ENCODE data around the gene VSIR. TPM values are rescaled to one million over a fixed set of nuclear protein-coding genes. Genes with fewer than 3 reads are reported as not detected.

Gene VSIR
- total RNA-seq, 4 donors from 2014 or later = 20.0 to 27.2 (median 21.3) TPM

- H3K27ac ChIP-seq = peak overlapping the region in 2 of 3 donors; percentile 85 to 87
- DNase-seq = no peak
- intact Hi-C loops (cut with DNase I) = no loop called here
- 75 to 77% methylated on average over 8 of the region's 8 CpGs for WGBS, 2 donors
- no peaks in the 10 kb centered on the region for H3K9me3 ChIP-seq
- H3K4me3 ChIP-seq (replicated peaks in 1 of 3) = no peak overlapping the region
- no peak for TF ChIP-seq POLR2A (IDR thresholded peaks at IDR 0.05)
- TF ChIP-seq, protein P1, sequence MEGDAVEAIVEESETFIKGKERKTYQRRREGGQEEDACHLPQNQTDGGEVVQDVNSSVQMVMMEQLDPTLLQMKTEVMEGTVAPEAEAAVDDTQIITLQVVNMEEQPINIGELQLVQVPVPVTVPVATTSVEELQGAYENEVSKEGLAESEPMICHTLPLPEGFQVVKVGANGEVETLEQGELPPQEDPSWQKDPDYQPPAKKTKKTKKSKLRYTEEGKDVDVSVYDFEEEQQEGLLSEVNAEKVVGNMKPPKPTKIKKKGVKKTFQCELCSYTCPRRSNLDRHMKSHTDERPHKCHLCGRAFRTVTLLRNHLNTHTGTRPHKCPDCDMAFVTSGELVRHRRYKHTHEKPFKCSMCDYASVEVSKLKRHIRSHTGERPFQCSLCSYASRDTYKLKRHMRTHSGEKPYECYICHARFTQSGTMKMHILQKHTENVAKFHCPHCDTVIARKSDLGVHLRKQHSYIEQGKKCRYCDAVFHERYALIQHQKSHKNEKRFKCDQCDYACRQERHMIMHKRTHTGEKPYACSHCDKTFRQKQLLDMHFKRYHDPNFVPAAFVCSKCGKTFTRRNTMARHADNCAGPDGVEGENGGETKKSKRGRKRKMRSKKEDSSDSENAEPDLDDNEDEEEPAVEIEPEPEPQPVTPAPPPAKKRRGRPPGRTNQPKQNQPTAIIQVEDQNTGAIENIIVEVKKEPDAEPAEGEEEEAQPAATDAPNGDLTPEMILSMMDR (IDR thresholded peaks at IDR 0.05) = no peak
- peaks cover 0 to 6% of the 10 kb centered on the region in 2 donors for H3K36me3 ChIP-seq
- H3K4me1 ChIP-seq = peaks cover 10 to 71% of the 10 kb centered on the region in 2 donors
- no peaks in the 10 kb centered on the region for H3K27me3 ChIP-seq
Observed at GRCh38 chr10:71765176-71765904, 8.0 kb downstream of the VSIR start.

- WGBS, 2 donors = 62 to 67% methylated on average over 11 of the region's 11 CpGs
- TF ChIP-seq, protein P1 (IDR thresholded peaks at IDR 0.05) = no peak
- TF ChIP-seq POLR2A (IDR thresholded peaks at IDR 0.05) = no peak
- intact Hi-C loops (cut with DNase I) = no loop called here
- Histone ChIP-seq H3K4me3 (replicated peaks in 1 of 3) (no peak overlapping the region), H3K4me1 (peaks cover 6 to 58% of the 10 kb centered on the region in 2 donors), H3K9me3 (no peaks in the 10 kb centered on the region), H3K36me3 (peaks cover 5 to 6% of the 10 kb centered on the region in 2 donors), H3K27me3 (no peaks in the 10 kb centered on the region), H3K27ac (no peak overlapping the region)
- DNase-seq = no peak
Observed at GRCh38 chr10:71763352-71764127, 9.8 kb downstream of the VSIR start.

DNA sequence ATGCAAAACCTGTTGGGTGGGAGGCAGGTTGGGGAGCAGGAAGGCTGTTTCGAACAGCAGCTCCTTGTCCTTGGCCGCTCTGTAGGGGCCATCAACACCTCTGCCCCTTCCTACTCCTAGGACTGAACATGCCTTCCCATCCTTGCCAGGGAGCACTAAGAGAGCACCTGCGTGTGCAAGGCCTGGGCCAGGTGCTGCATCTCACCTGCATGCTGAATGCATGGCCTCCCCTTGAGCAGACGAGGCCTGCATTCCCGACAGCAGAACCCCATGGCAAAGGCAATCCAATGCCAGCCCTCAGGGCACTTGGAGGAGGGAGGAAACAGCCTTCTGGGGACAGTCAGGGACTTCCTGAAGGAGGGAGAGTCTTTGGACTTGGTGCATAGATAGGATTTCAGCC, 11.0 kb downstream of the VSIR start:
- Histone ChIP-seq H3K27me3 (no peaks in the 10 kb centered on the region), H3K4me3 (replicated peaks in 1 of 3) (no peak overlapping the region), H3K9me3 (no peaks in the 10 kb centered on the region), H3K27ac (no peak overlapping the region), H3K4me1 (peaks cover 4 to 46% of the 10 kb centered on the region in 2 donors), H3K36me3 (peaks cover 5 to 6% of the 10 kb centered on the region in 2 donors)
- DNase-seq = no peak
- no peak for TF ChIP-seq POLR2A (IDR thresholded peaks at IDR 0.05)
- TF ChIP-seq, protein P1 (IDR thresholded peaks at IDR 0.05) = no peak
- 88 to 96% methylated on average over 4 to 5 of the region's 5 CpGs for WGBS, 2 donors
- intact Hi-C loops (cut with DNase I) = no loop called here

DNA sequence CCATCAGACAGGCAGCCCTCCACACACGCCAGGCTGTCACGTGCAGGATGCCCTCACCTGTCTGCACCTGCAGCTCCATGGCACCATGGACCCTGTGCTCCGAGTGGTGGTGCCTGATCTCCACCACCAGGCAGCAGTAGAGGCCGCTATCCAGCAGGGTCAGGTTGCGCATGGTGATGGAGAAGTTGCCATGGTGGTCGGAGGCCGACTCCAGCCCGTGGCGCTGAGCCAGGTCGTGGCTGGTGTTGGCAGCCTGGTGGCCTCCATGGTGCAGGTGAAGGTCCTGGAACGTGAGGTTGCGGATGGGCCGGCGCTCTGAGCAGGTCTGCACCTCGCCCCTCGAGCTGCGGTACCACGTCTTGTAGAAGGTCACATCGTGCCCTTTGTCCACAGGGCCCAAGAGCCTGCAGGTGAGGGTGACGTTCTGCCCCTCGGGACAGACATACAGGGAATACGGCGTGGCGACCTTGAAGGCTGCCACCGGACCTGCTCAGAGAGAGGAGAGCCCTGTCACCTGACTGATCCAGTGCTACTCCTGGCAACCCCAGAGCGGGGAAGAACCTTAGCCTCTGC, 11.7 kb downstream of the VSIR start:
- Histone ChIP-seq H3K27ac (no peak overlapping the region), H3K4me3 (replicated peaks in 1 of 3) (no peak overlapping the region), H3K9me3 (no peaks in the 10 kb centered on the region), H3K27me3 (no peaks in the 10 kb centered on the region), H3K4me1 (peaks cover 4 to 39% of the 10 kb centered on the region in 2 donors), H3K36me3 (peaks cover 5 to 6% of the 10 kb centered on the region in 2 donors)
- intact Hi-C loops (cut with DNase I) = no loop called here
- DNase-seq = no peak
- no peak for TF ChIP-seq POLR2A (IDR thresholded peaks at IDR 0.05)
- TF ChIP-seq, protein P1 (IDR thresholded peaks at IDR 0.05) = no peak
- 93 to 97% methylated on average over 14 to 25 of the region's 26 CpGs for WGBS, 2 donors
